ENCODE measurements around the gene LCMT2. TPM values are rescaled to one million over a fixed set of nuclear protein-coding genes. Genes with fewer than 3 reads are reported as not detected.

The LCMT2 gene
- total RNA-seq, 1 donor = 6.9 TPM

- Histone ChIP-seq H3K27ac (ENCODE audit: low read depth, low read length) (no peak overlapping the region), H3K4me1 (ENCODE audit: insufficient read depth, low read length) (no peaks in the 10 kb centered on the region), H2AFZ (ENCODE audit: low read length) (no peak overlapping the region), H3K79me2 (ENCODE audit: insufficient read depth, low read length) (no peaks in the 10 kb centered on the region), H3K4me2 (ENCODE audit: insufficient read depth, low read length) (no peak overlapping the region), H3K36me3 (ENCODE audit: insufficient read depth, low read length) (no peaks in the 10 kb centered on the region), H3K9me3 (ENCODE audit: low read depth, low read length) (no peaks in the 10 kb centered on the region), H3K4me3 (ENCODE audit: insufficient read depth, low read length) (no peak overlapping the region), H4K20me1 (ENCODE audit: insufficient read depth, low read length) (no peaks in the 10 kb centered on the region), H3K27me3 (ENCODE audit: insufficient read depth, low read length) (peaks cover 41% of the 10 kb centered on the region)
- TF ChIP-seq CTCF (IDR thresholded peaks at IDR 0.05; ENCODE audit: extremely low read depth, low read depth, low read length) = no peak
- DNase-seq (ENCODE audit: insufficient read length, low spot score, missing footprints) = no peak
These were observed 30.5 kb downstream of the LCMT2 start for GRCh38 chr15:43299884-43300283.

- peaks cover 45% of the 10 kb centered on the region for H3K27me3 ChIP-seq (ENCODE audit: insufficient read depth, low read length)
- no peak overlapping the region for H3K4me2 ChIP-seq (ENCODE audit: insufficient read depth, low read length)
- no peaks in the 10 kb centered on the region for H3K36me3 ChIP-seq (ENCODE audit: insufficient read depth, low read length)
- no peaks in the 10 kb centered on the region for H3K79me2 ChIP-seq (ENCODE audit: insufficient read depth, low read length)
- H3K27ac ChIP-seq (ENCODE audit: low read depth, low read length) = no peak overlapping the region
- H3K4me1 ChIP-seq (ENCODE audit: insufficient read depth, low read length) = no peaks in the 10 kb centered on the region
- TF ChIP-seq CTCF (IDR thresholded peaks at IDR 0.05; ENCODE audit: extremely low read depth, low read depth, low read length) = no peak
- no peak overlapping the region for H2AFZ ChIP-seq (ENCODE audit: low read length)
- no peak for DNase-seq (ENCODE audit: insufficient read length, low spot score, missing footprints)
- no peaks in the 10 kb centered on the region for H3K9me3 ChIP-seq (ENCODE audit: low read depth, low read length)
- H3K4me3 ChIP-seq (ENCODE audit: insufficient read depth, low read length) = no peak overlapping the region
- H4K20me1 ChIP-seq (ENCODE audit: insufficient read depth, low read length) = no peaks in the 10 kb centered on the region
These were observed 31.0 kb downstream of the LCMT2 start for GRCh38 chr15:43299411-43299810.

- DNase-seq (ENCODE audit: insufficient read length, low spot score, missing footprints) = no peak
- peaks cover 56% of the 10 kb centered on the region for H3K27me3 ChIP-seq (ENCODE audit: insufficient read depth, low read length)
- no peak overlapping the region for H3K4me2 ChIP-seq (ENCODE audit: insufficient read depth, low read length)
- H3K4me1 ChIP-seq (ENCODE audit: insufficient read depth, low read length) = no peaks in the 10 kb centered on the region
- H3K79me2 ChIP-seq (ENCODE audit: insufficient read depth, low read length) = no peaks in the 10 kb centered on the region
- TF ChIP-seq CTCF (IDR thresholded peaks at IDR 0.05; ENCODE audit: extremely low read depth, low read depth, low read length) = no peak
- H3K4me3 ChIP-seq (ENCODE audit: insufficient read depth, low read length) = no peak overlapping the region
- no peaks in the 10 kb centered on the region for H3K9me3 ChIP-seq (ENCODE audit: low read depth, low read length)
- H2AFZ ChIP-seq (ENCODE audit: low read length) = no peak overlapping the region
- no peaks in the 10 kb centered on the region for H3K36me3 ChIP-seq (ENCODE audit: insufficient read depth, low read length)
- no peak overlapping the region for H3K27ac ChIP-seq (ENCODE audit: low read depth, low read length)
- H4K20me1 ChIP-seq (ENCODE audit: insufficient read depth, low read length) = no peaks in the 10 kb centered on the region
These were observed 36.2 kb downstream of the LCMT2 start for GRCh38 chr15:43294091-43294706.

GRCh38 chr15:43293432-43293831 is 36.9 kb downstream of the LCMT2 start:
- no peak for DNase-seq (ENCODE audit: insufficient read length, low spot score, missing footprints)
- Histone ChIP-seq H3K79me2 (ENCODE audit: insufficient read depth, low read length) (no peaks in the 10 kb centered on the region), H3K4me3 (ENCODE audit: insufficient read depth, low read length) (no peak overlapping the region), H3K36me3 (ENCODE audit: insufficient read depth, low read length) (no peaks in the 10 kb centered on the region), H3K4me1 (ENCODE audit: insufficient read depth, low read length) (no peaks in the 10 kb centered on the region), H3K27me3 (ENCODE audit: insufficient read depth, low read length) (peaks cover 51% of the 10 kb centered on the region), H4K20me1 (ENCODE audit: insufficient read depth, low read length) (no peaks in the 10 kb centered on the region), H3K27ac (ENCODE audit: low read depth, low read length) (no peak overlapping the region), H2AFZ (ENCODE audit: low read length) (no peak overlapping the region), H3K9me3 (ENCODE audit: low read depth, low read length) (no peaks in the 10 kb centered on the region), H3K4me2 (ENCODE audit: insufficient read depth, low read length) (no peak overlapping the region)
- no peak for TF ChIP-seq CTCF (IDR thresholded peaks at IDR 0.05; ENCODE audit: extremely low read depth, low read depth, low read length)

Data from osteoblast (primary cell).